HG03342 (cell line): ENCODE data around the gene WDR37.

Source experiments
- ATAC-seq: cut with Tn5 transposase; IDR thresholded peaks from one replicate; pipeline ENCODE4 v1.9.1; 2021; ENCODE audit warnings: mild to moderate bottlenecking, moderate library complexity; ENCODE audit not compliant: unreplicated experiment

The WDR37 gene

GRCh38 chr10:1162481-1163203 lies 106.5 kb downstream of the WDR37 start:
- no peak for ATAC-seq

- ATAC-seq, result no peak
Measured at GRCh38 chr10:1163204-1163660, 107.0 kb downstream of the WDR37 start.

GRCh38 chr10:1163831-1164230 lies 107.6 kb downstream of the WDR37 start:
- ATAC-seq, result no peak

GRCh38 chr10:1166101-1166827 lies 110.1 kb downstream of the WDR37 start:
- ATAC-seq, result no peak

GRCh38 chr10:1166828-1167275 lies 110.7 kb downstream of the WDR37 start:
- ATAC-seq, result no peak

GRCh38 chr10:1168763-1169162 lies 112.6 kb downstream of the WDR37 start:
- ATAC-seq, result no peak

- no peak for ATAC-seq
Measured at GRCh38 chr10:1169186-1169885, 113.2 kb downstream of the WDR37 start.

- ATAC-seq, result no peak
Measured at GRCh38 chr10:1169981-1170866, 114.0 kb downstream of the WDR37 start.

- no peak for ATAC-seq
Measured at GRCh38 chr10:1170867-1171180, 114.6 kb downstream of the WDR37 start.

GRCh38 chr10:1171182-1171581 lies 115.0 kb downstream of the WDR37 start:
- ATAC-seq, result no peak

- ATAC-seq, result no peak
Measured at GRCh38 chr10:1171586-1171985, 115.4 kb downstream of the WDR37 start.

- no peak for ATAC-seq
Measured at GRCh38 chr10:1172256-1172984, 116.2 kb downstream of the WDR37 start.

GRCh38 chr10:1173091-1173490 lies 116.9 kb downstream of the WDR37 start:
- ATAC-seq, result no peak

GRCh38 chr10:1174022-1174421 lies 117.8 kb downstream of the WDR37 start:
- no peak for ATAC-seq

- no peak for ATAC-seq
Measured at GRCh38 chr10:1175956-1176565, 119.9 kb downstream of the WDR37 start.

- ATAC-seq, result no peak
Measured at GRCh38 chr10:1177936-1178335, 121.8 kb downstream of the WDR37 start.

- ATAC-seq, result no peak
Measured at GRCh38 chr10:1178506-1178905, 122.3 kb downstream of the WDR37 start.

GRCh38 chr10:1179346-1180070 lies 123.3 kb downstream of the WDR37 start:
- ATAC-seq, result no peak

- ATAC-seq, result no peak
Measured at GRCh38 chr10:1180071-1180730, 124.0 kb downstream of the WDR37 start.
